HG03571 (cell line): ENCODE results near the gene HEXIM2.
A peak's percentile ranks its signal among the peaks of the same experiment; 100 is the strongest.

Source experiments
- ATAC-seq: cut with Tn5 transposase; IDR thresholded peaks from one replicate; pipeline ENCODE4 v1.9.1; 2021; ENCODE audit not compliant: unreplicated experiment

The HEXIM2 gene

DNA sequence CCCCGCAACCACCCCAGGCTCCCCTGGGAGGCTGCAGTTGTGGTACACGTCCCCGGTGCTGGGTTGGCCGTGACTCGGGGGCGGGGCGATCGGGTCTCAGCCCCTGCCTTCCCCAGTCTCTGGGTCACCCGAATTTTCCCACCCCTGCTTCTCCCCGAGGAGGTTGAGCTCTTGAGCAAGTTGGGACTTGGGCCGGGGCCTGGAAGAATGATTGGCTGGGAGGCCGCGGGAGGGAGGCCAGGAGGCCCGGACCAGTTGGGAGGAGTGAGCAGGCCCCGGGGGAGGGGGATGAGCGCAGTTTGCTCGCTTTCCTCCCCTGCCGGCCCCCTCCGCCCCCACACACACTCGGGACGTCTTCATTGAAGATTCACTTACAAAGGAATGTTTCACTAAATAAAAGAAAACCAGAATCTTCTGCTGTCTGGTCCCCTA is 17.9 kb upstream of the HEXIM2 start:
- no peak for ATAC-seq

DNA sequence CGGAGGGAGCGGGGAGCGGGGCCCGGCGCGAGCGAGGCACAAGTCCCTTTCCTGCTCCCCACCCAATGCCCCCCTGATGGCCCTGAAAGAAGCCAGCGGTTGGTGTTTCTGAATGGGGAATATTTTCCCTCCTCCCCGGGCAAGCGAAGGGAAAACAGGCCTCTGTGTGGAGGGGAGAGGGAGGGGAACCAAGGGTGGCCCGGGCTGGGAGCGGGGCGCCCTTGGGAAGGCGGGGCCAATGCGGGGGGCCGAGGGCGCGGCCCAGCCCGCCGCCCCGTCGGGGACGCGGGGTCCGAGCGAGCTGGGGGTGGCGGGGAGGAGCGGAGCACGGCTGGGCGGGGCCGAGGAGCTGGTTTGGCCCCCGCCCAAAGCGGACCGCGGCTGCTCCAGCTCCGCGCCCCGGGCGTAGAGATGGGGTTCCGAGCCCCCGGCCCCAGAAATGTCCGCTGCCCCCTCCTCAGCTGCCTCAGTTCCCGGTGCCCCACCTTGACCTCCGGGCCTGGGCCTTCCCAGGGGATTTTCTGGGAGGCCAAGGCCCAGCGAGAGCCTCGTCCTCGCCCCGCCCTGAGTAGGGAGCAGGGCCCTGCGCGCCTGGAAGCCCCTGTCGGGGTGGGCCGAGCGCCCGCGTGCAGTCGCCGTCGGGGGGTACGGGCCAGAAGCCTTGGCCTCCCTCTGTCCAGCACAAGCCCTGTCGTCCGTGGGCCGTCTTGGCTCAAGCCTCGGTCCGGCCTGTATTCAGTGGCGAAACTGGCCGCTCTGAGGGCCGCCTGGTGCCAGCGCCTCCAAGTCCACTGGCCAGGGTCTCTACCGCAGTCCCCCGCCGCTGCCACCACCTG is 17.3 kb upstream of the HEXIM2 start:
- no peak for ATAC-seq

DNA sequence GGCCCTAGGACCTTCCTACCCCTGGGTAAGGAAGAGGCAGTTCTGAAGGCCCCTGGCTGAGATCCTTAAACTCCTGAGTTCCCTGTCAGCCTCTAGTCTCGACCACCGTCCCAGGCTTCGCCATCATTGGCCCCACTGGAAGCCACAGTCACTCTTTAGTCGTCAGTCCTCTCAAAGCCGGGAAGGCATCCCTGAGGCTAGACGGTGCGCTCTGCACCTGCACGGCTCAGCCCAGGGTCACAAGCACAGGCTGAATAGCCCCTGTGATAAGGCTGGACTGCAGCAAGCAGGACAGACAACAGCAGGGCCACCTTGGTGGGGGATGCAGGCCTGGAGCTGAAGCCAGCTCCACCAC is 16.7 kb upstream of the HEXIM2 start:
- ATAC-seq, result no peak

DNA sequence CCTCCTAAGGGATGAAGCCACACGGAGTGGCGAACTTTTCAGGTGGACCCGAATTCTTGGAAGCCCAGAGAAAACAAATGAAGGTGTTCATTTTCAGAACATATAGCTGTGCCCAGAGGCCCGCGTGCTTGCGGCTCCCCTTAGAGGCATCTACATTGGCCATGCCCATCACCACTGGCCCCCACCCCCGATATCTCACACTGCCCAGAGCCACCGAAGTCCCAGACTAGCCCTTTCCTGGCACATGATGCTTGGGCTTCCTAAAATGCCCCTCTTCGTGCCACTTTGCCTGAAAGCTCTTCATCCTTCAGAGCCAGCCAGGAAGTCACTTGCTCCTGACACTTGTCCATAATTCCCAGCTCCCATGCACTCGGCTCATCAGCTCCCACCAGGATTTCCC is 15.5 kb upstream of the HEXIM2 start:
- ATAC-seq, result no peak

DNA sequence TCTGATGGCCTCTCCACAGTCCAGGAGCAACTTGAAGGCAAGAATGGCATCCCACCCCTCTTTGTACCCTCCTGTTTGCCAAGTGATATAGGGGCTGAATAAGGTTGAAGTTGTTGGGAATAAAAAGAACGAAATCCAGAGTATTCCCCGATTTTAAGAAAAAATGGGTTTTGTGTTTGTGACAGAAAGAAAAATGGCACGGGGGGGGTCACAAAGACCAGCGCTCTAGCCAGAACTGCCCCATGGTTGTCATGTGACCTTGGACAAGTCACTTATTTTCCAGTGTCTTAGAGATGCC is 15.1 kb upstream of the HEXIM2 start:
- no peak for ATAC-seq

DNA sequence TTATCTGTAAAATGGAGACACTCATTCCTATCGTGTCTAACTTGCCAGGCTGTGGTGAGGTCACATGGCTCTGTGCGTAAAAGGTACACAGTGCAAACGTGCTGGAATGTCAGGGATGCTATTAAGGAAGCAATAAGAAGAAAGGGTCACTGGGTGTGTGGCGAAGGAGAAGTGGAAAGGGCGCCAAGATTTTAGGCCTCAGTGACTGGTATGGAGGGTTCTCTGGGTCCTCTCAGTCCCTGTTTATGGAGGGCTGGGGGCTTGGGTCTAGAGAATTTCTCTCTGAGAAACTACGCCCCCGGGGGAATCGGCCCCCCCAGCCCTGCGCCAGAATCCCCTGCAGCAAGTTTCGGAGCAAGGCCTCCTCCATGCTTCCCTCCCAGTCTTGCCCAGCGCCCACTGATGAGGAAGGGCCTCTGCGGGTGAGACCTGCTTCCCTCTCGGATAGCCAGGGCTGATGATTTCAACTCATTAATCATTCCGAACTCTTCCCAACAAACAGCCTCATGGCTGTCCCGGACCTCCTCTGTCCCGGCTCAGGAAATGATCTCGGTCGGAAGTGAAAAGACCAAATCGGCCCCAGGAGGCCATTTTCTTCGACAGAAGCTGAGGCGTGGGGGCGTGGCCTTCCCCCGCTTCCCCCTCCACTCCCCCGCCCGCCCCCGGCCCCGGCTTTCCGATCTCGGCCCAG is 14.6 kb upstream of the HEXIM2 start:
- no peak for ATAC-seq

DNA sequence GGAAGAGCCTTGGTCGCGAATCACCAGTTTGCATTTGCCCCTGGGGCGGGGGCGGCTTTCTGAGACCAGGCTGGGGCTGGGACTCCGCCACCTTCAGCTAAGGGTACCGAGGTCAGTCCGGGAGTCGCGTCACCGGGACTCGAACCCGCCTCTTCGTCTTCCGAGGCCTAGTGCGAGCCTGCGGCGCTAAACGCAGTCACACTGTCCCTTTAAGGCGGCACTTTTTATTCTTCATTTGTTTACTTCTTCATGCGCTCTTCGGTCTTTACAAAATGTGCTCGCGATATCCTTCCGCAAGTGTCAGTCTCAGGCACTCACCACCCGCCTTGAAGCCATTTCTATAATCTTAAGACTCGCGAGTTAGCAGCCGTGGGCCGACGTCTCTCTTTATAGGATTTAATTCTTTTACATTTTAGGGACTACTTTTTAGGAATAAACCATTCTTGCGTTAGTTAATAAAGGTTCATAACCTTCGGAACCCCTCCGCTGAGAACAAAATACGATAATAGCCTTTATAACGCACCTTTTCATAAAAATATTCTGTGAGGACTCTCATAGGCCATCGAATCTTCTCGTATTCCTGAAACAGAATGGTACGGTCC is 14.0 kb upstream of the HEXIM2 start:
- ATAC-seq, result no peak

DNA sequence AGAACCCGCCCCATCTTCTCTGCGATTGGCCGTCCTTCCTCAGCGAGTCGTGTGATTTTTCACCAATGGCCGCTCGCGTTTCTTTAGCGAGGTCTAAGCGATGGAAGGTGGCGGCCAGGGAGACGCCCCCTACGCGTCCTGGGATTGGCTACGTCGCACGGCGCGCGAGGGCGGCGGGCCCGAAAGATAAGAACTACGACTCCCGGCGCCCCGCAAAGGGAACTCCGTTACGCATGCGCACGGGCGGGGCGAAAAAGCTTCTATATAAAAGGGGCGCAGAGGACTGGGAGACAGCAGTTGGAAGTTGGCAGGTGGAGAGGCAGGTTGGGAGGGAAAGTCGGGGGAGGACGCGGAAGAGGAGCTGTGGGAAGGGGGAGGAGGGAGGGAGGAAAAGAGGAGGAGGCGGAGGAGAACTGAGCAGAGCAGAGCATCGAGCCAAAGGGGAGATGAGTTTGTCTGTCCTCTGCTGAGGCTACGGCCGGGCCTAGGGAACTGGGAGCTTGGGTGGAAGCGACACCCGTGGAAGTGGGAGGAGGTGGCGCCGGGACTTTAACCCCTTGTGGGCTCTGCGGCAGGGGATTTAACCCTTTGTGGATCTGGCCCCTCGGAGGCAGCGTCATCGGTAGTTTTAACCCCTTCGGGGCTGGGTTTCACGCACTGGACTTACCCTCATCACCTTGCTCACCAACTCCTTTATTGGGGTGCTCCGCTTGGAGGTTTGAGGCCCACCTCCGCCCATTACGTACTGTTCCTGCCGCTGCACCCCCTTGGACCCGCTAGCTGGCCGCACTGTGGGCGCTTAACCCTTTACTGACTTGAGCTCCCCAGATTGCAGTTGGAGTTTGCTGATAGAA is 13.3 kb upstream of the HEXIM2 start, which contains the start of gene HEXIM1:
Gene HEXIM1 (plus strand): TSS at position 293 of the 854 bp plus-strand sequence. CDS start 716 bp downstream, outside the sequence.
- ATAC-seq, result peak; percentile 66

DNA sequence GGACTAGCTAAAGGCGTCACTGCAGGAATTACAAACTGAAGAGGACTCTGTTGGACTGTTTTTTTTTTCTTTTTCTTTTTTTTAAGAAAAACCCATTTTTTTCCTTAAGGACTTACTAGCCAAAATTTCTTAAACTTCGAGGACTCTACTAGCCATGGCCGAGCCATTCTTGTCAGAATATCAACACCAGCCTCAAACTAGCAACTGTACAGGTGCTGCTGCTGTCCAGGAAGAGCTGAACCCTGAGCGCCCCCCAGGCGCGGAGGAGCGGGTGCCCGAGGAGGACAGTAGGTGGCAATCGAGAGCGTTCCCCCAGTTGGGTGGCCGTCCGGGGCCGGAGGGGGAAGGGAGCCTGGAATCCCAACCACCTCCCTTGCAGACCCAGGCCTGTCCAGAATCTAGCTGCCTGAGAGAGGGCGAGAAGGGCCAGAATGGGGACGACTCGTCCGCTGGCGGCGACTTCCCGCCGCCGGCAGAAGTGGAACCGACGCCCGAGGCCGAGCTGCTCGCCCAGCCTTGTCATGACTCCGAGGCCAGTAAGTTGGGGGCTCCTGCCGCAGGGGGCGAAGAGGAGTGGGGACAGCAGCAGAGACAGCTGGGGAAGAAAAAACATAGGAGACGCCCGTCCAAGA is 12.5 kb upstream of the HEXIM2 start:
- ATAC-seq, result no peak

DNA sequence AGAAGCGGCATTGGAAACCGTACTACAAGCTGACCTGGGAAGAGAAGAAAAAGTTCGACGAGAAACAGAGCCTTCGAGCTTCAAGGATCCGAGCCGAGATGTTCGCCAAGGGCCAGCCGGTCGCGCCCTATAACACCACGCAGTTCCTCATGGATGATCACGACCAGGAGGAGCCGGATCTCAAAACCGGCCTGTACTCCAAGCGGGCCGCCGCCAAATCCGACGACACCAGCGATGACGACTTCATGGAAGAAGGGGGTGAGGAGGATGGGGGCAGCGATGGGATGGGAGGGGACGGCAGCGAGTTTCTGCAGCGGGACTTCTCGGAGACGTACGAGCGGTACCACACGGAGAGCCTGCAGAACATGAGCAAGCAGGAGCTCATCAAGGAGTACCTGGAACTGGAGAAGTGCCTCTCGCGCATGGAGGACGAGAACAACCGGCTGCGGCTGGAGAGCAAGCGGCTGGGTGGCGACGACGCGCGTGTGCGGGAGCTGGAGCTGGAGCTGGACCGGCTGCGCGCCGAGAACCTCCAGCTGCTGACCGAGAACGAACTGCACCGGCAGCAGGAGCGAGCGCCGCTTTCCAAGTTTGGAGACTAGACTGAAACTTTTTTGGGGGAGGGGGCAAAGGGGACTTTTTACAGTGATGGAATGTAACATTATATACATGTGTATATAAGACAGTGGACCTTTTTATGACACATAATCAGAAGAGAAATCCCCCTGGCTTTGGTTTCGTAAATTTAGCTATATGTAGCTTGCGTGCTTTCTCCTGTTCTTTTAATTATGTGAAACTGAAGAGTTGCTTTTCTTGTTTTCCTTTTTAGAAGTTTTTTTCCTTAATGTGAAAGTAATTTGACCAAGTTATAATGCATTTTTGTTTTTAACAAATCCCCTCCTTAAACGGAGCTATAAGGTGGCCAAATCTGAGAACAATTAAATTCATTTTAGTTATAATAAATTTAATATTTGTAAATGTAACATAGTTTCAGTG is 11.7 kb upstream of the HEXIM2 start:
- ATAC-seq, result no peak

DNA sequence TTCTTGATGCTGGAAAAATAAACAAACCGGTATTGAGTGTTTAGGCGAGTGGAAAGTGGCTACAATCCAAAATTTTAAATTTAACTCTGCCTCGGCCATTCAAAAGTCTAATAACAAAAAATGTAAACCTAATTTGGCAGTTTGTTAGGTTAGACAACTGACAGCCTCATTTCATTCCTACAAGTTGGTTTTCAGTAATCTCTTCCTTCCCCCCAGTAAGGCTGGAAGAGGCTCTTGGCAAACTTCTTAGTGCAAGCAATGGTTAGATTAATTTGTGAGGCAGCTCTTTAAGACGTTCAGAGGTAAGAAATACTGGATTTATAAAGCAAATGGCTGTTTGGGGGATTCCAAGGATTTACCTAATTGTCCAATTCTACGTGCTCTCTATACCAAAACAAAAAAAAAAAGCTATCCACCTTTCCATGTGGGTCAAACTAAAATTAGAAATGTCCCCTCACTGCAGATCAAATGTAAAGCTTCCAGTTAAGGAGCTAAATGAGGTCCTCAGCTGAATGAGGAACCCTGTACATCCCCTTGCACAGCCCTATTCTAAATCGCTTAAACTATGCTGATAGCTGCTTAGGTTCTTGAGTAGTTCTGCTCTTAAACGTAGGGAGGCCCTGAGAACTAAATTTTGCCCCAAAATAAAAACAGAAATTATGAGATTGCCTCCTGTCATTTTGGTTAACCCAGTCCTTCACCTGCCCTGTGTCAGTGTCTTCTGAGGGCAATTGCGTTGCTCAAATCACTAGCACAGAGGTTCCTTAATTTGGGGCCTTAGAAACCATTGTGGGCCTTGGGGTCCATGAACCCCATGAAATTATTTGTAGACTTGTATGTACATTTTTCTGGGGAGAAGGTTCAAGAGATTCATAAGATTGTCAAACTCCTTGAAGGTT is 10.5 kb upstream of the HEXIM2 start:
- ATAC-seq, result no peak

DNA sequence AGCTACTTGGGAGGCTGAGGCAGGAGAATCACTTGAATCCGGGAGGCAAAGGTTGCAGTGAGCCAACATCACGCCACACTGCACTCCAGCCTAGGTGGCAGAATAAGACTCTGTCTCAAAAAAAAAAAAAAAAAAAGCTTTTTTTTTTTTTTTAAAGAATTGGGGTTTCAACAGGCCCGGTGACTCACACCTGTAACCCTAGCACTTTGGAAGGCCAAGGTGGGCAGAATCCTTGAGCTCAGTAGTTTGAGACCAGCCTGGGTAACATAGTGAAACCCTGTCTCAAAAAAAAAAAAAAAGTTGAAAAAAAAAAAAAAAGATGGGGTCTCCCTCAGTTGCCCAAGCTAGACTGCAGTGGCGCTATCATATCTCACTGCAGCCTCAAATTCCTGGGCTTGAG is 6.6 kb upstream of the HEXIM2 start:
- no peak for ATAC-seq

DNA sequence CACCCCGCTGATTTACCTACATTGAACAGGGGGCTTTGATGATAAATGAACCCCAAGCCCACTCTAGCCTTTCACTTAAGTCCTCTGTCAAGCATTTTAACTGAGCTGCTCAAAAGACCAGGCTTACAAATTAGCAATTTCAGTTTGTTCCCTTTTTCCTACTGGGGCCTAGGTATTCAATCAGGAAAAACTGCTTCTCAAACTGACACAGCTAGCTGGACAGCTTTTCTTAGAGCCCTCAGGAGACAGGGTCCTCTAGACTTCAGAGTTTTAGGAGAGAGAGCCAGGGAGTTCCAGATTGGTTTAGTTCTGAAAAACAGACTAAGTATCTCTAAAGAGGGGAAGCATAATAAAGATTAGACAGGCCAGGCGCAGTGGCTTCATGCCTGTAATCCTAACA is 6.2 kb upstream of the HEXIM2 start:
- no peak for ATAC-seq

DNA sequence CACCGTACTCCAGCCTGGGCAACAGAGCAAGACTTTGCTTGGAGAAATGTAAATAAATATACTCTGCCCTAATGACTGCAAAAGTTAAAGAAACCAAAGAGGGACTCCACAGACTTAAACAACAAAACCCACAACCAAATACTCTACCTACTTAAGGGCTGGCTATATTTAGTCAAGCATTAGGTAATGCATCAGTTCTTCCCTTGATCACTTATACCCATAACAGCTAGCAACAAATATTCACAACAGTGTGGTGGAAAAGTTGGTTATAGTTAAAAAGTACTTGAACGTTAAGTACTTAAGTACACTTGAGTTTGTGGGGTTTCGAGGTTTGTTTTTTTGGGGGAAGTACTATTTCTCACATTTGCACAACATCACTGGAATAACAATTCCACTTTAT is 5.4 kb upstream of the HEXIM2 start:
- no peak for ATAC-seq

DNA sequence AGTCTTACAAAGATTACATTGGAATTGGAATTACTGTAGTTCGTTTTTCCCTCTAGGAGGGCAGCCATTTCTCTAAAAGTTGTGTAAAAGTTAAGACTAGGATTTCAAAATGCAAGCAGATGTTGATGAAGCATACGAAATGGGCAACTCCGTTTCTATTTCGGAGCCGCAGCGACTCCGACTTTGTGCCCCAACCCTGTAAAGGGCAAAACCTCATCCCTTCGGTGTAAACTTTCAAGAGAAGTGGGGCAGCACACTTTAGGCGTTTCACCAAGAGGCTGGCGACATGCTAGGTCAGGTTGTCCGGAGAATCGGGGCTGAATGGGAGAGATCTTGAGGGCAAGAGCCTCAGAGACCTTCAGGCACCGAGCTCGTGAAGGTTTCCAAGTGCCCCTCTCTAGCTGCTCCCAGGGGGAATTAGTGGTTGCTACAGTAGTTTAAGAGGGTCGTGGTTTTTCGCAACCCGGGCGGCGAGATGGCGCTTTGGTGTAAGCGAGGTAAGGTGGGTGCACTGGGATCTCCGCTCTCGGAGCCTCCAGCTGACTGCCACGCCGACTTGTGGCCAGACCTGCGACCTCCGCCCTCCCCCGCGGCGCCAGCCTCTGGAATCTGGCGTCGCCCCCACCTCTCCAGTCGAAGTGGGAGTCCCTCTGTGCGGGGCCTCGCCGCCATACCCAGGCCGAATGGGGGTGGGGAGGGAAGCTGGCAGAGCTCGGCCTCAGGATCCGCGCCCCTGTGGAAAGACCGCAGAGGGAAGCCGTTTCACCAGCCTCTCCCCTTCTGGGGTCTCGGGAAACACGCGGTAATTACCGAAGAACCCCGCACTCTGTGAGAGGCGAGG is 1.0 kb upstream of the HEXIM2 start:
- peak; percentile 8 for ATAC-seq

DNA sequence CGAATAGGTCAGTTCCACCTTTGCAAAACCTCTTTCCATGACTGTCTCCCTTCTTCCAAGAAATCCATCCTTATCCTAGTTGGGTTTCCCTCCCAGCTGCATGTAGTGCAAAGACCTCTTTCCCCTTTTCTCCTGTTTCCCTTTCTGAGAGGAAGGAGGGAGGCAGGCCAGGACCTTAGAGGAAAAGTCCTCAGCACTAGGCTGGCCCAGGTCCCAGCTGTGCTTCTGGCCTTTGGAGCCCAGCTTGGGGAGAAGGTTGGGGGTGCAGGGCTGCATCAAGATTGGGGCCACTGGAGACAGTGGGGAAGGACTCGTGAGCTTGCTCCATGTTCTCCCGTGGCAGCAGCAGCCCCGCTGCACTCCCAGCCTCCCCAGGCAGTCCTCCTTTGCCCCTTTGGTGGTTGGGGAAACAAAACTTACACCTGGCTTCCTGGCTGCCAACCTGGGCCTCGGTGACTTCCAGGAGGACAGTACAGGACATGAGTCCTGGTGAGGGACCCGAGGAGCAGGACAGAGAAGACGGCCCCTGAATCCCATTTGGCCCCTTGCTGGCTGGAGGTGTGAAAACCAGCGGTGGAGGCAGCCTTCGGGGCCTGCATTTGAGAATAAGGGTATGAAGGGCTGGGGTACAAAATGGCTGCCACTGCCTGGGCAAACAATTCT is 481 bp downstream of the HEXIM2 start:
- ATAC-seq, result peak; percentile 13

DNA sequence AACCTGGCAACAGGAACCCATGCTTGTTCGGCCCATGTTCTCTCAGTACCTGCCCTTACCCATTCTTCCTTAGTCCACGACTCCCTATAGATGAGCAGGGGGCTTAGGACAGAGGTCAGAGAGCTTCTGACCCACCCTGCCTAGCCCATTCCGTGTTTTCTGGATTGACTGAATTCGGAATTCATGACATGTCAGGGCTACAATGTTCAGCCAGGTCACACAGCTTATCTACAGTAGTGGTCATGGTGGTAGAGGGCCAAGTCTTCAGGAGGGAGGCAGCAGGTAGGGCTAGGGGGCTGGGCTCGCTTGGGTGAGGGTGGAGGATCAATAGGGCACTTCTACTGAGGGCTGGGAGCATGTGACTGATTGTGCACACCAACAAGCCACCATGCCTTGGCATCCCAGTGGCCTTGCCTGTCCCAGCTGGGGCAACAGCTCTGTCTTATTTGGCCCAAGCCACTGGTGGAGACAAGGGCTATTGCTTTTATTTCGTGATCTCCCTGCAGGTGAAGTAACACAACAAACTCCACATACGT is 3.1 kb downstream of the HEXIM2 start:
- no peak for ATAC-seq
